ENCODE measurements around the gene TNS1. TPM values are rescaled to one million over a fixed set of nuclear protein-coding genes. Genes with fewer than 3 reads are reported as not detected.

The TNS1 gene
- total and polyA plus RNA-seq, 2 donors (not counting 1 experiment from before 2014, with no cell fraction given): 0.10 to 0.86 TPM

DNA sequence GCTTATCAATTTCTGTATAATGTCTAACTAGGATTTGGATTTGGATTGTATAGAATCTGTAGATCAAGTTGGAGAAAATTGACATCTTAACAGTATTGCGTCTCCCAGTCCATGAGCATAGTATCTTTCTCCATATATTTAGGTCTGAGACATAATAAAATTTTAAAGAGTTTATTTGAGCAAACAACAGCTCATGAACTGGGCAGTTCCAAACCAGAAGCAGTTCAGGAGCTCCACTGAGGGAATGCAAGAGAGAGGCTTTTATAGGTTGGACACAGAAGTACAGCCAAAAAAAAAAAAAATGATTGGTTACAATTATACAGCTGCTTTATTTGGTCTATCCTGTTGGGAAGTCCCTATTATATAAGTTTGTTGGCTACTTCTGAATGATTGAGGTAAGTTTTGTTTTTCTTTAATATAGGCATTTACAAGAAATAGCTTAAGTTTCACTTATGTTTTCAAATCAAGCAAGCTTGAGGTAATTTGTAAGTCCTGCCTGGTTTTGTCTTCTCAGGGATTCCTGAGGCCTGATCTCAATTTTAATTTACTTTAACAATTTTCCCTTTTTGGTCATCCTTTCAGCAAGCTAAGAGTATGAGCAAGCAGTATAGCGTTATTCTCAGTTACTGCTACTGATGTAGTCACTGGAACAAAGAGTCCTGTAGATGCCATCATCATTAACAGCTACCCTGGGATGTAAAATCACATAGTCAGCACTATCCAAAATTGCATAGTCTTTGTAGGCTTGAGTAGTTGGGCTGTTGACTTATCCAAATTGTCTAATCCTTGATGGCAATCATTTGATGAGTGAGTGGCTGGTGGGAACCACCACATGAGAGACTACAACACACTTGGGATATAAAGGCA is 38.7 kb upstream of the TNS1 start:
- WGBS (ENCODE audit: insufficient coverage): no CpG with 5 or more reads among the region's 2 CpGs
- POLR2A ChIA-PET: no interaction called here
- CTCF ChIA-PET: interaction anchor here (2.1 to 8.6 kb wide), 2 partner anchors 8 to 254 kb away, joined by 4 to 74 read pairs; no protein-coding TSS in a partner anchor

GRCh38 chr2:218040883-218041282 is 38.1 kb upstream of the TNS1 start:
- no peak overlapping the region for H3K27ac Mint-ChIP-seq
- intact Hi-C loops (cut with micrococcal nuclease): no loop called here
- Histone ChIP-seq H3K27ac (ENCODE audit: low read length in 2 of 2) (no peak overlapping the region), H3K36me3 (replicated peaks in 1 of 2; ENCODE audit: control extremely low read depth in 1 of 2, control insufficient read depth in 1 of 2, extremely low read depth in 1 of 2, insufficient read depth in 2 of 2, low read length in 1 of 2) (no peaks in the 10 kb centered on the region), H3K4me1 (ENCODE audit: control insufficient read depth in 2 of 2, insufficient read depth in 2 of 2, low read length in 2 of 2) (no peaks in the 10 kb centered on the region), H2AFZ (ENCODE audit: insufficient read depth, low read depth, low read length, poor library complexity, severe bottlenecking) (no peak overlapping the region), H4K20me1 (ENCODE audit: control insufficient read depth, insufficient read depth, low read length, poor library complexity, severe bottlenecking) (no peaks in the 10 kb centered on the region), H3K4me2 (replicated peaks; ENCODE audit: low read depth, low read length, poor library complexity, severe bottlenecking) (no peak overlapping the region), H3K4me3 (ENCODE audit: control extremely low read depth in 1 of 5, extremely low read depth in 1 of 5, insufficient read depth in 1 of 5, low read depth in 2 of 5, low read length in 4 of 5) (no peak overlapping the region), H3K9ac (ENCODE audit: low read length) (no peak overlapping the region), H3K9me3 (ENCODE audit: control extremely low read depth in 1 of 3, control insufficient read depth in 2 of 3, insufficient read depth in 1 of 3, low read length in 2 of 3) (peaks cover 0 to 12% (median 2%) of the 10 kb centered on the region in 3 donors), H3K27me3 (replicated peaks in 1 of 4; ENCODE audit: control extremely low read depth in 1 of 4, control insufficient read depth in 3 of 4, insufficient read depth in 4 of 4, low read length in 3 of 4) (peaks cover 0 to 11% (median 4%) of the 10 kb centered on the region in 4 experiments), H3K79me2 (ENCODE audit: control insufficient read depth, insufficient read depth, low read length) (no peaks in the 10 kb centered on the region)
- no peak for TF ChIP-seq EZH2 (IDR thresholded peaks at IDR 0.05; ENCODE audit: borderline replicate concordance, insufficient read depth, low read depth, low read length, poor library complexity, severe bottlenecking)
- TF ChIP-seq, protein P1, sequence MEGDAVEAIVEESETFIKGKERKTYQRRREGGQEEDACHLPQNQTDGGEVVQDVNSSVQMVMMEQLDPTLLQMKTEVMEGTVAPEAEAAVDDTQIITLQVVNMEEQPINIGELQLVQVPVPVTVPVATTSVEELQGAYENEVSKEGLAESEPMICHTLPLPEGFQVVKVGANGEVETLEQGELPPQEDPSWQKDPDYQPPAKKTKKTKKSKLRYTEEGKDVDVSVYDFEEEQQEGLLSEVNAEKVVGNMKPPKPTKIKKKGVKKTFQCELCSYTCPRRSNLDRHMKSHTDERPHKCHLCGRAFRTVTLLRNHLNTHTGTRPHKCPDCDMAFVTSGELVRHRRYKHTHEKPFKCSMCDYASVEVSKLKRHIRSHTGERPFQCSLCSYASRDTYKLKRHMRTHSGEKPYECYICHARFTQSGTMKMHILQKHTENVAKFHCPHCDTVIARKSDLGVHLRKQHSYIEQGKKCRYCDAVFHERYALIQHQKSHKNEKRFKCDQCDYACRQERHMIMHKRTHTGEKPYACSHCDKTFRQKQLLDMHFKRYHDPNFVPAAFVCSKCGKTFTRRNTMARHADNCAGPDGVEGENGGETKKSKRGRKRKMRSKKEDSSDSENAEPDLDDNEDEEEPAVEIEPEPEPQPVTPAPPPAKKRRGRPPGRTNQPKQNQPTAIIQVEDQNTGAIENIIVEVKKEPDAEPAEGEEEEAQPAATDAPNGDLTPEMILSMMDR (IDR thresholded peaks at IDR 0.05): no peak
- no CpG with 5 or more reads among the region's 2 CpGs for WGBS (ENCODE audit: insufficient coverage)
- DNase-seq: no peak
- peaks cover 36% of the 10 kb centered on the region for H3K27me3 Mint-ChIP-seq
- peaks cover 7% of the 10 kb centered on the region for H3K9me3 Mint-ChIP-seq (ENCODE audit: insufficient read depth)
- H3K4me1 Mint-ChIP-seq: no peaks in the 10 kb centered on the region
- ChIA-PET POLR2A (no interaction called here), CTCF (interaction anchor here (8.6 kb wide), 1 partner anchor 253 kb away, joined by 74 read pairs; no protein-coding TSS in a partner anchor)
- H3K4me3 Mint-ChIP-seq: no peak overlapping the region
- no peak for ATAC-seq (ENCODE audit: low read depth)

More for the DNA sequence above, 38.7 kb upstream of the TNS1 start:
- TF ChIP-seq, protein P1 (IDR thresholded peaks at IDR 0.05): no peak
- TF ChIP-seq EZH2 (IDR thresholded peaks at IDR 0.05; ENCODE audit: borderline replicate concordance, insufficient read depth, low read depth, low read length, poor library complexity, severe bottlenecking): no peak
- no peak for DNase-seq
- peaks cover 0 to 11% (median 4%) of the 10 kb centered on the region in 4 experiments for H3K27me3 ChIP-seq (replicated peaks in 1 of 4; ENCODE audit: control extremely low read depth in 1 of 4, control insufficient read depth in 3 of 4, insufficient read depth in 4 of 4, low read length in 3 of 4)
- H3K36me3 ChIP-seq (replicated peaks in 1 of 2; ENCODE audit: control extremely low read depth in 1 of 2, control insufficient read depth in 1 of 2, extremely low read depth in 1 of 2, insufficient read depth in 2 of 2, low read length in 1 of 2): no peaks in the 10 kb centered on the region
- Mint-ChIP-seq H3K4me1 (peaks cover 3% of the 10 kb centered on the region), H3K27me3 (peaks cover 40% of the 10 kb centered on the region), H3K27ac (no peak overlapping the region), H3K9me3 (ENCODE audit: insufficient read depth) (peaks cover 7% of the 10 kb centered on the region), H3K4me3 (no peak overlapping the region)
- intact Hi-C loops (cut with micrococcal nuclease): no loop called here
- H3K9ac ChIP-seq (ENCODE audit: low read length): no peak overlapping the region
- no peak overlapping the region for H2AFZ ChIP-seq (ENCODE audit: insufficient read depth, low read depth, low read length, poor library complexity, severe bottlenecking)
- no peaks in the 10 kb centered on the region for H3K4me1 ChIP-seq (ENCODE audit: control insufficient read depth in 2 of 2, insufficient read depth in 2 of 2, low read length in 2 of 2)
- H3K4me2 ChIP-seq (replicated peaks; ENCODE audit: low read depth, low read length, poor library complexity, severe bottlenecking): no peak overlapping the region
- no peaks in the 10 kb centered on the region for H4K20me1 ChIP-seq (ENCODE audit: control insufficient read depth, insufficient read depth, low read length, poor library complexity, severe bottlenecking)
- no peak overlapping the region for H3K27ac ChIP-seq (ENCODE audit: low read length in 2 of 2)
- ATAC-seq (ENCODE audit: low read depth): no peak
- H3K9me3 ChIP-seq (ENCODE audit: control extremely low read depth in 1 of 3, control insufficient read depth in 2 of 3, insufficient read depth in 1 of 3, low read length in 2 of 3): peaks cover 0 to 12% (median 2%) of the 10 kb centered on the region in 3 donors
- no peaks in the 10 kb centered on the region for H3K79me2 ChIP-seq (ENCODE audit: control insufficient read depth, insufficient read depth, low read length)
- no peak overlapping the region for H3K4me3 ChIP-seq (ENCODE audit: control extremely low read depth in 1 of 5, extremely low read depth in 1 of 5, insufficient read depth in 1 of 5, low read depth in 2 of 5, low read length in 4 of 5)

Data from B cell (primary cell).